Activated naive CD8-positive, alpha-beta T cell (primary cell): ENCODE results near the gene PAQR6.

Source experiments
- H3K27ac Mint-ChIP-seq: one replicate; pipeline ENCODE4 v1.8.0; 2021; ENCODE audit warnings: mixed read lengths
- H3K27me3 Mint-ChIP-seq: one replicate; pipeline ENCODE4 v1.8.0; 2021; ENCODE audit warnings: mixed read lengths
- H3K36me3 Mint-ChIP-seq: one replicate; pipeline ENCODE4 v1.8.0; 2021; ENCODE audit warnings: mixed read lengths
- H3K4me1 Mint-ChIP-seq: one replicate; pipeline ENCODE4 v1.8.0; 2021; ENCODE audit warnings: low read depth, mixed read lengths
- H3K4me3 Mint-ChIP-seq: one replicate; pipeline ENCODE4 v1.8.0; 2021; ENCODE audit warnings: mild to moderate bottlenecking, mixed read lengths
- H3K9me3 Mint-ChIP-seq: one replicate; pipeline ENCODE4 v1.8.0; 2021; ENCODE audit warnings: low read depth, mixed read lengths

PAQR6 gene

GRCh38 chr1:156281281-156281680 is 33.4 kb upstream of the PAQR6 start:
- peaks cover 2% of the 10 kb centered on the region for H3K36me3 Mint-ChIP-seq
- peaks cover 31% of the 10 kb centered on the region for H3K4me1 Mint-ChIP-seq
- H3K4me3 Mint-ChIP-seq, result peak overlapping the region; percentile 99
- H3K27me3 Mint-ChIP-seq, result no peaks in the 10 kb centered on the region
- H3K9me3 Mint-ChIP-seq, result no peaks in the 10 kb centered on the region
- H3K27ac Mint-ChIP-seq, result peak overlapping the region; percentile 98

- Mint-ChIP-seq H3K27ac (peak overlapping the region; percentile 46), H3K36me3 (peaks cover 2% of the 10 kb centered on the region), H3K9me3 (no peaks in the 10 kb centered on the region), H3K4me3 (peak overlapping the region; percentile 99), H3K27me3 (no peaks in the 10 kb centered on the region), H3K4me1 (peaks cover 31% of the 10 kb centered on the region)
Measured at GRCh38 chr1:156279837-156280236, 32.0 kb upstream of the PAQR6 start.

GRCh38 chr1:156276966-156277381 is 29.1 kb upstream of the PAQR6 start:
- Mint-ChIP-seq H3K36me3 (peaks cover 7% of the 10 kb centered on the region), H3K4me1 (peaks cover 21% of the 10 kb centered on the region), H3K27me3 (no peaks in the 10 kb centered on the region), H3K4me3 (no peak overlapping the region), H3K27ac (no peak overlapping the region), H3K9me3 (no peaks in the 10 kb centered on the region)

GRCh38 chr1:156276532-156276931 is 28.7 kb upstream of the PAQR6 start:
- Mint-ChIP-seq H3K4me3 (no peak overlapping the region), H3K27me3 (no peaks in the 10 kb centered on the region), H3K9me3 (no peaks in the 10 kb centered on the region), H3K27ac (no peak overlapping the region), H3K36me3 (peaks cover 8% of the 10 kb centered on the region), H3K4me1 (peaks cover 19% of the 10 kb centered on the region)

- Mint-ChIP-seq H3K27ac (no peak overlapping the region), H3K4me1 (no peaks in the 10 kb centered on the region), H3K9me3 (no peaks in the 10 kb centered on the region), H3K36me3 (peaks cover 12% of the 10 kb centered on the region), H3K27me3 (no peaks in the 10 kb centered on the region), H3K4me3 (no peak overlapping the region)
Measured at GRCh38 chr1:156270314-156270713, 22.5 kb upstream of the PAQR6 start.

GRCh38 chr1:156268336-156268735 is 20.5 kb upstream of the PAQR6 start:
- no peaks in the 10 kb centered on the region for H3K9me3 Mint-ChIP-seq
- no peak overlapping the region for H3K4me3 Mint-ChIP-seq
- H3K4me1 Mint-ChIP-seq, result peaks cover 1% of the 10 kb centered on the region
- peaks cover 17% of the 10 kb centered on the region for H3K36me3 Mint-ChIP-seq
- no peak overlapping the region for H3K27ac Mint-ChIP-seq
- H3K27me3 Mint-ChIP-seq, result no peaks in the 10 kb centered on the region

GRCh38 chr1:156266051-156266450 is 18.2 kb upstream of the PAQR6 start:
- peaks cover 16% of the 10 kb centered on the region for H3K36me3 Mint-ChIP-seq
- no peaks in the 10 kb centered on the region for H3K27me3 Mint-ChIP-seq
- no peaks in the 10 kb centered on the region for H3K9me3 Mint-ChIP-seq
- H3K4me1 Mint-ChIP-seq, result peaks cover 7% of the 10 kb centered on the region
- no peak overlapping the region for H3K27ac Mint-ChIP-seq
- H3K4me3 Mint-ChIP-seq, result no peak overlapping the region

- Mint-ChIP-seq H3K4me1 (peaks cover 10% of the 10 kb centered on the region), H3K27ac (no peak overlapping the region), H3K9me3 (no peaks in the 10 kb centered on the region), H3K27me3 (no peaks in the 10 kb centered on the region), H3K4me3 (no peak overlapping the region), H3K36me3 (peaks cover 16% of the 10 kb centered on the region)
Measured at GRCh38 chr1:156263288-156263655, 15.4 kb upstream of the PAQR6 start.

GRCh38 chr1:156262461-156263287 is 14.8 kb upstream of the PAQR6 start:
- Mint-ChIP-seq H3K27me3 (no peaks in the 10 kb centered on the region), H3K4me3 (no peak overlapping the region), H3K4me1 (peaks cover 15% of the 10 kb centered on the region), H3K27ac (peak overlapping the region; percentile 54), H3K9me3 (no peaks in the 10 kb centered on the region), H3K36me3 (peaks cover 16% of the 10 kb centered on the region)

- Mint-ChIP-seq H3K9me3 (no peaks in the 10 kb centered on the region), H3K27ac (peak overlapping the region; percentile 10), H3K4me1 (peaks cover 18% of the 10 kb centered on the region), H3K4me3 (no peak overlapping the region), H3K27me3 (no peaks in the 10 kb centered on the region), H3K36me3 (peaks cover 12% of the 10 kb centered on the region)
Measured at GRCh38 chr1:156260896-156261295, 13.0 kb upstream of the PAQR6 start.

- Mint-ChIP-seq H3K4me1 (peaks cover 18% of the 10 kb centered on the region), H3K4me3 (no peak overlapping the region), H3K27ac (no peak overlapping the region), H3K36me3 (peaks cover 12% of the 10 kb centered on the region), H3K27me3 (no peaks in the 10 kb centered on the region), H3K9me3 (no peaks in the 10 kb centered on the region)
Measured at GRCh38 chr1:156259805-156260204, 11.9 kb upstream of the PAQR6 start.

GRCh38 chr1:156258859-156259258 is 11.0 kb upstream of the PAQR6 start:
- Mint-ChIP-seq H3K27me3 (no peaks in the 10 kb centered on the region), H3K36me3 (peaks cover 9% of the 10 kb centered on the region), H3K9me3 (no peaks in the 10 kb centered on the region), H3K4me1 (peaks cover 18% of the 10 kb centered on the region), H3K4me3 (no peak overlapping the region), H3K27ac (no peak overlapping the region)

GRCh38 chr1:156257711-156258110 is 9.9 kb upstream of the PAQR6 start:
- Mint-ChIP-seq H3K27ac (peak overlapping the region; percentile 38), H3K9me3 (no peaks in the 10 kb centered on the region), H3K36me3 (peaks cover 3% of the 10 kb centered on the region), H3K4me3 (no peak overlapping the region), H3K27me3 (no peaks in the 10 kb centered on the region), H3K4me1 (peaks cover 14% of the 10 kb centered on the region)

- Mint-ChIP-seq H3K36me3 (no peaks in the 10 kb centered on the region), H3K9me3 (no peaks in the 10 kb centered on the region), H3K4me3 (no peak overlapping the region), H3K27me3 (no peaks in the 10 kb centered on the region), H3K27ac (peak overlapping the region; percentile 41), H3K4me1 (peaks cover 14% of the 10 kb centered on the region)
Measured at GRCh38 chr1:156253634-156254033, 5.8 kb upstream of the PAQR6 start.

- H3K36me3 Mint-ChIP-seq, result no peaks in the 10 kb centered on the region
- peak overlapping the region; percentile 16 for H3K27ac Mint-ChIP-seq
- no peaks in the 10 kb centered on the region for H3K27me3 Mint-ChIP-seq
- no peak overlapping the region for H3K4me3 Mint-ChIP-seq
- peaks cover 6% of the 10 kb centered on the region for H3K4me1 Mint-ChIP-seq
- H3K9me3 Mint-ChIP-seq, result no peaks in the 10 kb centered on the region
Measured at GRCh38 chr1:156251527-156251926, 3.7 kb upstream of the PAQR6 start.

GRCh38 chr1:156249593-156249992 is 1.7 kb upstream of the PAQR6 start:
- Mint-ChIP-seq H3K27ac (no peak overlapping the region), H3K4me1 (peaks cover 19% of the 10 kb centered on the region), H3K27me3 (no peaks in the 10 kb centered on the region), H3K36me3 (no peaks in the 10 kb centered on the region), H3K9me3 (no peaks in the 10 kb centered on the region), H3K4me3 (no peak overlapping the region)
